ENCODE measurements around the gene TDRD12.

- TF ChIP-seq, protein P1, sequence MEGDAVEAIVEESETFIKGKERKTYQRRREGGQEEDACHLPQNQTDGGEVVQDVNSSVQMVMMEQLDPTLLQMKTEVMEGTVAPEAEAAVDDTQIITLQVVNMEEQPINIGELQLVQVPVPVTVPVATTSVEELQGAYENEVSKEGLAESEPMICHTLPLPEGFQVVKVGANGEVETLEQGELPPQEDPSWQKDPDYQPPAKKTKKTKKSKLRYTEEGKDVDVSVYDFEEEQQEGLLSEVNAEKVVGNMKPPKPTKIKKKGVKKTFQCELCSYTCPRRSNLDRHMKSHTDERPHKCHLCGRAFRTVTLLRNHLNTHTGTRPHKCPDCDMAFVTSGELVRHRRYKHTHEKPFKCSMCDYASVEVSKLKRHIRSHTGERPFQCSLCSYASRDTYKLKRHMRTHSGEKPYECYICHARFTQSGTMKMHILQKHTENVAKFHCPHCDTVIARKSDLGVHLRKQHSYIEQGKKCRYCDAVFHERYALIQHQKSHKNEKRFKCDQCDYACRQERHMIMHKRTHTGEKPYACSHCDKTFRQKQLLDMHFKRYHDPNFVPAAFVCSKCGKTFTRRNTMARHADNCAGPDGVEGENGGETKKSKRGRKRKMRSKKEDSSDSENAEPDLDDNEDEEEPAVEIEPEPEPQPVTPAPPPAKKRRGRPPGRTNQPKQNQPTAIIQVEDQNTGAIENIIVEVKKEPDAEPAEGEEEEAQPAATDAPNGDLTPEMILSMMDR (IDR thresholded peaks at IDR 0.05) = no peak
- no peak for TF ChIP-seq EZH2 (IDR thresholded peaks at IDR 0.05)
These were observed 97.1 kb downstream of the TDRD12 start for GRCh38 chr19:32816555-32817099.
